HG03097 (cell line): Measurements from ENCODE around the gene LFNG.

Source experiments
- ATAC-seq: cut with Tn5 transposase; IDR thresholded peaks from one replicate; pipeline ENCODE4 v1.9.1; 2021; ENCODE audit not compliant: unreplicated experiment, low FRiP score

LFNG gene

GRCh38 chr7:2501947-2502646 is 17.5 kb upstream of the LFNG start:
- no peak for ATAC-seq

- no peak for ATAC-seq
These were observed 17.0 kb upstream of the LFNG start for GRCh38 chr7:2502647-2502966.

- ATAC-seq: no peak
These were observed 16.3 kb upstream of the LFNG start for GRCh38 chr7:2503056-2503941.

GRCh38 chr7:2504128-2504888 is 15.3 kb upstream of the LFNG start:
- no peak for ATAC-seq

GRCh38 chr7:2504889-2505375 is 14.6 kb upstream of the LFNG start:
- no peak for ATAC-seq

- ATAC-seq: no peak
These were observed 14.2 kb upstream of the LFNG start for GRCh38 chr7:2505401-2505800.

- no peak for ATAC-seq
These were observed 12.2 kb upstream of the LFNG start for GRCh38 chr7:2507208-2507916.

GRCh38 chr7:2507917-2508306 is 11.7 kb upstream of the LFNG start:
- no peak for ATAC-seq

- ATAC-seq: no peak
These were observed 11.0 kb upstream of the LFNG start for GRCh38 chr7:2508327-2509215.

GRCh38 chr7:2509298-2509906 is 10.2 kb upstream of the LFNG start:
- no peak for ATAC-seq

GRCh38 chr7:2510130-2510776 is 9.3 kb upstream of the LFNG start:
- no peak for ATAC-seq

GRCh38 chr7:2510909-2511768 is 8.4 kb upstream of the LFNG start:
- peak; percentile 32 for ATAC-seq

- ATAC-seq: no peak
These were observed 7.8 kb upstream of the LFNG start for GRCh38 chr7:2511769-2512168.

GRCh38 chr7:2512179-2512661 is 7.4 kb upstream of the LFNG start:
- no peak for ATAC-seq

GRCh38 chr7:2512713-2513112 is 6.9 kb upstream of the LFNG start:
- ATAC-seq: no peak

- no peak for ATAC-seq
These were observed 5.9 kb upstream of the LFNG start for GRCh38 chr7:2513702-2514101.
